ENCODE results near the gene CCNF.
"Not testable (repeated sequence)": the region's sequence is repeated elsewhere in the genome, so short reads cannot be mapped to it uniquely, and the experiment has no call there.

The CCNF gene

DNA sequence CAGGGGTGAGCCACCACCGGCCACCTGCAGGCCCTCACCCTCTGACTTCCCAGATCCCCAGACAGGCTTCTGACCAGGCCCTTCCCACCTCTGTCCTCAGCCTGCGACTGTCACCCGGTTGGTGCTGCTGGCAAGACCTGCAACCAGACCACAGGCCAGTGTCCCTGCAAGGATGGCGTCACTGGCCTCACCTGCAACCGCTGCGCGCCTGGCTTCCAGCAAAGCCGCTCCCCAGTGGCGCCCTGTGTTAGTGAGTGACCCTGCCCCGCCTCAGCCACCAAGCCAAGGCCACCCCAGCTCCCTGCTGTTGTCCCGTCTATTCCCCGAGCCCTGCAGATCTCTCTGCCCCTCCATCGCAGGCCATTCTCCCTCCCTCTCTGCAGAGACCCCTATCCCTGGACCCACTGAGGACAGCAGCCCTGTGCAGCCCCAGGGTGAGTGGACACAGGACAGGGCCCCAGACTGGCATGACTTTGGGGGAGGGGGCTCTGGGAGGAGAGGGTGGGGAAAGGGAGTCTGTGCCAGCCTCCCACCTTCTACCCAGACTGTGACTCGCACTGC, 43.7 kb downstream of the CCNF start:
- no peak for DNase-seq

DNA sequence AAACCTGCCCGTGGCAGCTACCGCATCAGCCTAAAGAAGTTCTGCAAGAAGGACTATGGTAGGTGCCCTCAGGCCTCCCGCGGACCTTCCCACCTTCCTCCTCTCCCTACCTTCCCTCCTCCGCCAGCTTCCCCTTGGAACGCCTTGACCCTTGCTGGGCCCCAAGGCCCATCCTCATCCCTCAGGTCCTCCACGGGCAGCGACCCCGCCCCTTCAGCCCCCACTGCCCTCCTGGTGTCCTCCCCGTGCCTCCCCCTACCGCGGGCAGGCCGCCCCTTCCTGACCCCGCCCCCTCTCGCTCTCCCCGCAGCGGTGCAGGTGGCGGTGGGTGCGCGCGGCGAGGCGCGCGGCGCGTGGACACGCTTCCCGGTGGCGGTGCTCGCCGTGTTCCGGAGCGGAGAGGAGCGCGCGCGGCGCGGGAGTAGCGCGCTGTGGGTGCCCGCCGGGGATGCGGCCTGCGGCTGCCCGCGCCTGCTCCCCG, 44.2 kb downstream of the CCNF start:
- peak; percentile 44 for DNase-seq

DNA sequence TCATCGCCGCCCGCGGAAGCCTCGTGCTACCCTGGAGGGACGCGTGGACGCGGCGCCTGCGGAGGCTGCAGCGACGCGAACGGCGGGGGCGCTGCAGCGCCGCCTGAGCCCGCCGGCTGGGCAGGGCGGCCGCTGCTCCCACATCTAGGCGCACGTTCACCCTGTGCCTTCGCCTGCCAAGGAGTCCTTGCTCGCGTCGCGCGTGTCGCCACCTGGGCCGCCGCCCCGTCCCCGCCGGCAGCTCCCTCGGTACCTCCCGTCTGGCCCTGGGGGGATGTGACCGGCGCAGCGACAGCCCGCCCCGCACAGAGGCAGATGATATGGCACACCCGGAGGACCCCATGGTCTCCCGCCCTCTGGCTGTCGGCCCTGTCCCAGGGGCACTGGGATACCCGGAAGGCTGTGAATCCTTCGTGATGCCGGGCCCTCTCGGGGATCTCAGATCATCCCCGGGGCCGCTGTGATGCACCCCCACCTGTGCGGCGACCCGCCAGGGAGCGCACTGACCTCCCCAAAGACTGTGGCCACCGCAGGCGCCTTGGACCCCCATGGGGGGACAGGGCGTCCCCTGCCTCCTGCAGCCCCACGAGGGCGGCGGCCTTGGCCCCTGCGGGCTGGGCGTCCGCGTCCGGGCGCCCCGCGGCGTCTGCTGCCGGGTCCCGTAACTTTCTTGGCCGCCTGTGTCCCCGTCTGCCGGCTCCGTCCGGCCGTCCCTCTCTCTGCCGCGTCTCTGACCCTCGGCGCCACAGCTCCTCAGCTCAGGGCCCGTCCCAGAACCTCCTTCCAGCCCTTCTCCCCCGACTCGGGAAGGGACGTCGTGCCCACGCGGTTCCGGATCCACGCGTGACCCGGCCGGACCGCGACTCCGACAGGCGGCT, 45.0 kb downstream of the CCNF start:
- DNase-seq: peak; percentile 68

DNA sequence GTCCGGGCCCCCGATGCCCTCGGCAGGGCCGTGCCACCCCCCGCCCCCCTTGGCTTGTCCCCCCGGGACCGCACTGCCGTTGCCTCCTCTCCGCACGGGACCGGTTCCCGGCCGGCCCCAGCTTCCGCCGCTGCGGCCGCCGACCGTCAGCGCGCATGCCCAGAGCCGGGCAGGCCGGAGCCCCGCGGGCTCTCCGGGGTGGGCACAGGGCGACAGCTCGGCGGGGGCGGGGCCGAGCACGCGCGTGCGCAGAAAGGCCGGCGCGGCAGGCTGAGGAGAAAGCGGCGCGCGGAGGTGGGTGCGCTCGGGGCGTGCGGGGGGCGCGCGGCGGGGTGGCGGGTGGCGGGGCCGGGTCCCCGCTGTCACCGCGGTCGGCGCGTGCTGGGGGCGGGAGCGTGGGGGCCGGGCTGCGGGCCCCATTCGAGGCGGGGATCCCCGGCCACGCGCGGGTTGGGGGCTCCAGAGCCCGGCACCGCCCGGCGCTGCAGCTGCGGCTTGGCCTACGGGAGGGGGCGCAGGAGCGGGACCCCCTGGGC, 45.7 kb downstream of the CCNF start, which contains the start of gene TBC1D24:
TBC1D24 (plus strand) TSS at position 251 of the 536 bp plus-strand sequence. CDS start 21,022 bp downstream, outside the sequence.
- DNase-seq: peak; percentile 80

DNA sequence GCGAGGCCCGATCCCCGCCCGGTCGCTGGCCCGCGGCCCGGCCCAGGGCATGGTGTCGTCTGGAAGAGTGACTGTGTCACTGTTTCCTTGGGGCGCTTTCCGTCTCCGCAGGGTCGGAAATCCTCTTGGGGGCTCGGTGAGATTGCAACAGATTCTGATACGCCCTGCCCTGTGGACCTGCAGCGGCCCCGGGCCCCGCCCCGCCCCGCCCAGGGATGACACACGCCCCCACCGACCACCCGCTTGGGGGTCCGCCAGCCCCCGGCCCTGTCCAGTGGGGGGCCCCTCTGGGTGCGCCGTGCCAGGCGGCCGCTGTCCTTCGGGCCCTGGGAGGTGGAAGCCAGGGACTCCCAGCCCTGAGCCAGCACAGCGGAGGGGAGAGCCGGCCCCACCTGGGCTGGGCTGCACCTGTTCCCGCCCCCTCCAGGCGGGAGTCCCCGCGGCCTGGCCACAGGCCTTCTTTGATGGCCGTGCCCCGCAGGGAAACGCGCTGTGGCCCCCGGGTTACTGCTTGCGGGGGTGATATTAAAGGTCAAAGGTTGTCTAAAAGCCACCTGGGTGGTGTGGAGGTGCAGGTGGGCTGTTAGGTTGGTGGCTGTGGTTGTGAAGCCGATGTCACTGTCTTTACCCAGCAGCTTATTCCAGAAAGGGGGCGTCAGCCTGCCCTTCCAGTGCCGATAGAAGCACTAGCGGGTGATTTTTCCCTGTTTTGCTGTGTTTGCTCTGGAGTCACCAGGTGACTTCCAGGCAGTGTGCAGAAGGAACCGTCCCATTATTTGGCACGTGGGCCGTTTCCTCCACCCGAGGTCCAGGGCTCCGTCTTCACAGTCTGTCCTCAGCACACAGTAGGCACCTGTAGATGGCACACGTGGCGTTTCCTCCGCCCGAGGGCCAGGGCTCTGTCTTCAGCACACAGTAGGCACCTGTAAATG, 46.4 kb downstream of the CCNF start:
- peak; percentile 38 for DNase-seq

DNA sequence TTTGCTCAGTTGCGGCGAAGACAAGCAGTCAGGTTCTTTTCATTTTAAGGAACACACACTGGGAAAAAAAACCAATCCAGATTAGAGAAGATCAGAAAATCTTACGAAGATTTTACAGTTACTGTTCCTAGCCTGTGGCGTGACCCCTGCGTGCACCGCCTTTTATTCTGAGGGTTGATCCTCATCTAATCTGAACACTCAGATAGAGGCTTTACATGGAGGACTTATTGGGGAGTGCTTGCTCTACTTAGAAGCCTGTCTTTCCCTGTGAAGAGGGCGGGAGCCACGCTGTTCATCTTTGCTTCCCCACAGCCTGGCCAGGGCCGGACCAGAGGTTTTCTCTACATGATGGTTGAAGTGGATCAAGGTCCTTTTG, 47.1 kb downstream of the CCNF start:
- DNase-seq: no peak

DNA sequence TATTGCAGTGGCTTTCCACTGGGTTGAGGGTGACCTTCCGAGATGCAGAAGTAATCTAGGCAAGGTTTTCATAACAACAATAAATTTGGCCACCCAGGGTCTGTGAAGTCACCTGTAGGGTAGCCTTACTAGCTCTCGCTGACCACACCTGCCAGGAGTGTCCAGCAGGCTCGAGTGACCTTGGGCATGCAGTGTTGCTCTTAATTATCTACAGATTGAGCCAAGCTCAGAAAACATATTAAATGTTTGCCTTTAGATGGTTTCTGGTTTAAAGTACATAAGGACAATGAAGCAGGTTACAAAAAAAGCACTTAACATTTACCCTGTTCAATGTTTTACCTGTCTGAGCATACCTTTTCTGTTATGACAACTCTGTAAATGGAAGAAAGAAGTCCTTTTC, 47.5 kb downstream of the CCNF start:
- DNase-seq: no peak

DNA sequence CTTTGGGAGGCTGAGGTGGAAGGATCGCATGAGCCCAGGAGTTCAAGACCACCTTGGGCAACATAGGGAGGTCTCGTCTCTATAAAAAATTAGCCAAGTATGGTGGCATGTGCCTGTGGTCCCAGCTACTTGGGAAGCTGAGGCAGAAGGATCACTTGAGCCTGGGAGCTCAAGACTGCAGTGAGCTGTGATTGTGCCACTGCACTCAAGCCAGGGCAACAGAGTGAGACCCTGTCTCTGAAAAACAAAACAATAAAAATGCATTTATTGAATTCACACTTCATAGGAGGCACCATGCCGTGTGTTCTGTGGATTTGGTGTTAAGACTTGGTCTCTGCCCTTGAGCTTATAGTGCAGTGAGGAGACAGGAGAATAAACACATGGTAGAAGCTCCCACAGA, 48.1 kb downstream of the CCNF start:
- DNase-seq: no peak

DNA sequence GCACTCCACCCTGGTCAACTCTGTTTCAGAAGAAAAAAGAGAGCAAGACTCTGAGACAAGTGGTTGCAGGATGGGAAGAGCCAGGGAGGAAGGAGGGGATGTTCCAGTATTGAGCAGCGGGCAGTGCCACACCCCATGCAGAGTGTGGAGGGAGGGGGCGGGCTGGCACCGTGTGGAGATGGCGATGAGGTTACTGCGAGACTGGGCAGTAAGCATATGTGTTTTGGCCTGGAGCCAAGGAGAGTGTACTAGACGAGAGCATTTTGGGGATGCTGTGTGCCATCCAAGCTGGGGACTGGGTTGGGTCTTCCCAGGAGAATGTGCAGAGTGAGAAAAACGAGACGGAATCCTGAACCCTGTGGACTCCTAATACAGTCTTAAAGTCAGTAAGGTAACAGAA, 49.0 kb downstream of the CCNF start:
- no peak for DNase-seq

DNA sequence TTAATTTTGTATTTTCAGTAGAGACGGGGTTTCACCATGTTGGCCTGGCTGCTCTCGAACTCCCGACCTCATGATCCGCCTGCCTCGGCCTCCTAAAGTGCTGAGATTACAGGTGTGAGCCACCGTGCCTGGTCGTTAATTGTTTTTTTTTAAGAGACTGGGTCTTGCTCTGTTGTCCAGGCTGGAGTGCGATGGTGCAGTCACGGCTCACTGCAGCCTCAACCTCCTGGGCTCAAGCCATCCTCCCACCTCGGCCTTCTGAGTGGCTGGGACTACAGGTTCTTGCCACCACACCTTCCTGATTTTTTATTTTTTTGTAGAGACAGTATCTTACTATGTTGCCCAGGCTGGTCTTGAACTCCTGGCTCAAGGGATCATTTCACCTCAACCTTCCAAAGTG, 50.7 kb downstream of the CCNF start:
- not testable (repeated sequence) for DNase-seq

DNA sequence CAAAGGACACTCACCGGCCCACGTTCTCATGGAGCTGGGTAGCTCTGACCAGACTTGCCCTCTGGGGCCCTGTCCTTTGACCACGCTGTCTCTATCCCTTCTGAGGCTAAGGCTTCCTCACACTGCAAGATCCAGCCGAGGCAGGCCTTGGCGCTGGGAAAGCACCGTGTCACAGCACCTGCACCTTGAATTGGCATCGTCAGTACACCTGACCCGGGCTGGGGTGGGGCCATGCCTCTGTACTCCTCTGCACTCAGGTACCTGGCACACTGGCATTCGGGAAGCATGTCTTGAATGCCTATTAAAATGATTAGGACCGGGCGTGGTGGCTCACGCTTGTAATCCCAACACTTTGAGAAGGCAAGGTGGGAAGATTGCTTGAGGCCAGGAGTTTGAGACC, 51.7 kb downstream of the CCNF start:
- DNase-seq: no peak

DNA sequence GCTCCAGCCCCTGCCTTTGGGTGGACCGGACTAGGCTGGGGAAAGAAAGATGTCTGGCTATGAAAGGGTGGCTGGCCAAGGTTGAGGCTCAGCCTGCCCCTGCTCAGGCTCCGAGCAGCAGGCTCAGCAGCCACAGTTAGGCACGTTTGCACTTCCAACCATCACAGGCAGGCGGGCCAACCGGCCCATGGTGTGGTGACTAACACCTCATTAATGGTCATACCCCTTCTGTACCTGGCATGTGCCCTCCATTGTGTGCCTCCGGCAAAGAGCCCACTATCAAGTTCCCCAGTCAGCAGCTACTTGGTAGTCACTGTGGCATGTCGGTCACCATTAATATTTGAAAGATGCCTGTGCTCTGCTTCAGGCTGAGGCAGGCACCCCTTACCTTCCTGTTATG, 52.4 kb downstream of the CCNF start:
- no peak for DNase-seq

DNA sequence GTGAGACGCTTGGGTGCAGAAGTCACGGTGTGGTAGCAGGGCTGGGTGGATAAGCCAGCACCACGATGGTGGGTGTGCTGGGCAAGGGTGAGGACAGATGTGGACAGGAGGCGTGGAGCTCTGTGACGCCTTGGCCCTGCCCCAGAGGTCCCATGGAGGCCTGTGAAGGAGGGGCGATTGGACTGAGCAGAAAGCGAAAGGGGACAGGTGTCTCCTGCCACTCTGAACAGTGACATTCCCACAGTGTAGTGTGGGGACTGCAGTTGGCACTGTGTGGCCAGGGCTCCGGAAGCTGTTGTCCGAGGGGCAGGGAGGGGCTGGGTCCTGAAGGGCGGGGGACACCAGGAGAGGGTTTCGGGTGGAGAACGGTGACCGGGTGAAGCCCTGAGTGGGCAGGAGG, 53.0 kb downstream of the CCNF start:
- no peak for DNase-seq

DNA sequence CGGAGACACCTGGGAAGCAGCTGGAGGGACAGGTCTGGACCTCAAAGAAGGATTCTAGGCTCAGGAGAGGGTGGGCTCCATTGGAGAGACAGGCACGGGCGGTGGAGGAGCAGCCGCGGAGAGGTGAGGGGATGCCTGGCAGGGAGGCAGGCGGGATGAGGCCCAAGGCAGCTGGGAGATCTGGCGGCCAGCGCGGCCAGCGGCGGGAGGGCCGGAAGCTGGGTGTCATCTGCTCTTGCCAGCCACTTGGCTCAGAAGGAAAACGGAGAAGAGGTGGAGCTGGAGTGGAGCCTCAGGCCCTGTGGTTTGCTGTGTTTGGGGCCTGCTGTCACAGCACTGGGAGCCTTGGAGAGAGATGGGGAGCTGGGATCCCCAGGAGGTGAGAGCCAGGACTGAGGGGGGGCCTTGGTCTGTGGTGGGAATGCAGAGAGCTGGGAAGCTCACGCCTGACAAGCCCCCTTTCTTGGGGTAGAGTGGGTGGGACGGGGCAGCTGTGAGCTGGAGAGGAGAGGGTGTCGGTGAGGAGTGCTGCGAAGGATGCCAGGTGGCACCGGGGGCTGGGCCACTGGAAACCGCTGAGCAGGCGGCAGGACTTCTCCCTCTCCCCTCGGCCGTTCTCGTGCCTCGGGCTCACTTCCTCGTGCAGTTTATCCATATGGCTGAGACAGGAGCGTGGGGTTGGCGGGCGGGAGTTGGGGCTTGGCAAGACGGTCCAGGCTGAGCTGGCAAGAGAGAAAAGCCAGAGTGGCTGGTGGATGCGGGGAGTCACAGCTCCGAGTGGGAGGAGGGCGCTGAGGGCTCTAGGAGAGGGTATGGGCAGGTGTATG, 53.7 kb downstream of the CCNF start:
- DNase-seq: no peak

DNA sequence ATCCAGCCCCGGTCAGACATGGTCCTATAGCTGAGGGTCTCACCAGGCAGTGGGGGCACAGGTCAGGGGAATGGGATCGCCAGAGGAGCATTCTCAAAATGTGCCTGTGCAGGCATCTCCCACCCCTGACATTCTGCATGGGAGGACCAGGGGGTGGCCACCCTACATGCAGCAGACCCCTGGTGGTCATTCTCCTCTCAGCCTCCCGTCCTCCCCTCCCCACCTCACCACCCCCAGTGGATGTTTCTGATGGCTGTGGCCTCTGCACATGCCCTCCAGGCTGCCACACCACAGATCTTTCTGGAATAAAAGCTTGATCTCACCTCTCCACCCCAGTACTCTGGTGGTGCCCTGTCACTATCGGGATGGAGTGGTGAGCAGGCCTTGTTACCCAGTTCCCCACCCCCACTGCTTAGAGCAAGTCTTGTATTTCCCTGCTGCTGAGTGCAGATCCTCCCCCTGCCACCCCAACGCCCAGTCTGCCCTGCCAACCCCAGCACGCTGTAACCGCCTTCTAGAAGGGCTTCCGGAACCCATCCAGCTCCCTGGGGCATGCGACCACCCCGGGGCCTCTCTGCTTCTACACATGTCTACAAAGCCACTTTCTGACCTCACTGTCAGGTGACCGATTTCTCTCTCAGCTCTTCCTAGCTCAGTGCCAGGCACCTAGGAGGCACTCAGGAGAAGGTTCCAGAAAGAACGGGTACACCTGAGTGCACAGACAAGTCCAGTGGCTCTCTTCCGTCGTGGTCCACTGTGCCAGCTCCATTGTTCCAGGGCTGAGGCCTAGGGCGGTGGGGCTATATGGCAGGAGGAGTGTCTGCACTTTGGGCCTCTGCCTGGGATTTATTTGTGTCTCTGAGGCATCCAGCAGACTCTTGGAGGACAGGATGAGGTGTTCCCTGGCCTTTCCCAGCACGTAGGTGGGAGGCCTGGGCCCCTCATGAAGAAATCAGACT, 55.0 kb downstream of the CCNF start:
- no peak for DNase-seq

DNA sequence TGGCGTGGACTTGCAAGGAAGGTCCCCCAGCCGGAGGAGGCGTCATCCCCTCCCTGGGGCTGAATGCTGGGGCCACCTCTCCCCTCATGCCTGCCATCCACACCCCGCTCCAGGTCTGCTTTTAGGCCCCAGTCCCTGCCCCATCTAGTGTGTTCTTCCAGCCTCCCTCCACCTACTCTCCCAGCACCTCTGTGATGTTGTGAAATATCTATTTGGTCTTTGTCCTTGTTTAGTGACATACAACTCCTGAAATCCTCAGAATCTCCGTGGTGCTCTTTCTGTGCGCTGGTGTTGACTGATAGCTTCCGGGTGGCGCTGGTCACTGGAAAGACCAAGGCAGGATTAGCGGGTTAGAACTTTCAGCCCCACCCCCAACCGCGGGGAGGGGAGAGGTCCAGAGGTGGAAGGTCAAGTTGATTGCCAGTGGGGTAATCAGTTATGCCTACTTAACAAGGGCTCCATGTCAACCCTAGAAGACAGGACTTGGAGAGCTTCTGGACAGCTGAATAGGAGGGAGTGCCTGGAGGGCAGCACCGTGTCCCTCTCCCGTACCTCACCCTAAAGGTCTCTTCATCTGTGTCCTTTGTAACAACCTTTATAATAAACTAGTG, 55.8 kb downstream of the CCNF start:
- DNase-seq: no peak

DNA sequence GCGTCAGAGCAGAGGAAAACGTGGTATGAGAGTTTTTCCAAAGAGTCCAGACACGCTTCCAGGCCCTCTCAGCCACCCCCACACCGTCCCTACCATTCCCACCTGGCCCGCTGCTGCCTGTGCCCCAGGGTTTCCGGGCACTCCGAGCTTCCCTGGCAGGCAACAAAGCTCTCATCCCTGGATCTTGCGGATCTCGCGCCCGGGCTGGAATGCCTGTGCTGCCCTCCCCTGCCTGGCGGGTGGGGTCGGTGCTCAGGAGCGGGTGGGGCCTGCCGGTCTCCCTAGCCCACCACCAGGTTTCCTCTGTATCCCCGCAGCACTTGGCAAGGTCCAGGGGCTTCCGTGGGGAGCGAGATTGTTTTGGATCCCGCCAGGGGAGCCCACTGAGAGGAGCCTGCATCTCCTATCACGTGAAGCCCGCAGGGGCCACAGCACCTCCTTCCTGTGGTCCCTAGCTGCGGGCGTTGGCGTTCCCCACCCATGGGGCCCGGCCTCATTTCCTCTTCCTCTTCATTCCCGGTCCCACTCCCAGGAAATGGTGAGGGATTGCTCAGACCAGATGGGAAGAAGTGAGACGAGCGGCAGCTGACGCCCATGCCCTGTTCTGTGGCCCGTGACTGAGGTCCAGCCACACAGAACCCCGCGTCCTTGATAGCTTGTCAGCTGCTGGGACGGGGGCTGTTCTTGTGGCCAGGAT, 56.7 kb downstream of the CCNF start:
- DNase-seq: no peak

DNA sequence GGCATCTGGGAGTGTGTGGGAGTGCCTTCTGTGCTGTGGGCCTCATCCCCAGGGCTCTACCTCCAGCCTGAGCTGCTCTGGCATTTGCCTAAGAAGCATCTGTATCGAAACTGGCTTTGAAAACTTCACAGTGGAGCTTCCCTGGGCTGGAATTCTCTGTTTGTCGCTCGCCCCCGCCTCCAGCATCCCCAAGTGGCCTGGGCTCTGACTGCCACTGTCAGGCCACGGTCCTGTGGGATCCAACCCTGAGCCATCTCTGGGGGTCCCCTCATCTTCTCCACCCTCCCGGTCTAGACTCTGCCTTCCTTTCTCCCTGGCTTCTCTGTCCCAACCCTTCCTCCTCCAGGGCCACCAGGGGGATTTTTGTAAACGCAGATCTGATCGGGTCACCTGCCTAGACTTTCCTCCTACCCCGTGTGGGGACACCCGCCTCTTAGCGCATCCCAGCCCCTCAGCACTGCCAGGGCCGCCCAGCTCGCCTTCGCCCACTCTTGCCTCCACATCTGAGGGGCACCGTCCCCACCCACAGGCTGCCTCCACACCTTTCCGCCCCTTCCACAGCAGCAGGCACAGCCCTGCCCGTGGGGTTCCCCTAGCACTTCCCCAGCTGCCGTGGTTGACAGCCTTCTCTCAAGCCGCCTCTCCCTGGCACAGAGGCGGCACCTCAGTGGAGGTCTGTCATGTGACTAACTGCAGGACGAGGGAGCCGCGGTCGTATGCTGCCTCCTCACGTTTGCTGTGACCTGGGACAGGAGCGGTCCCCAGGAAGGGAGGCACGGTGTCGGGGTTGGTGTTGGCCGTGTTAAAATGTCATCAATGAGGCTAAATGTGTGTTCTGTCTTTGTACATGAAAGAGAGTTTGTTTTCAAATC, 57.6 kb downstream of the CCNF start:
- peak; percentile 76 for DNase-seq

DNA sequence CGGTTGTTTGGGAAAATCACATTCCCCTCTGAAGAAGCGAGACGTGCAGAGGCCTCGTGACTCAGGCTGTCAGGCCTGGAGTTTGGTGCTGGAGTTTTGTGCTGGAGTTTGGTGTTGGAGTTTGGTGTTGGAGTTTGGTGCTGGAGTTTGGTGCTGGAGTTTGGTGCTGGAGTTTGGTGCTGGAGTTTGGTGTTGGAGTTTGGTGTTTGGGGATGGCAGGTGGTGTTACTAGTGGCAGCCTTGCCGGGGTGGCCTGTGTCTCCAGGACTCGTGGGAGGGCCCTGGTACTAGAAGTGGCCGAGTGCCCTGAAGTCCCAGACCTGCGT, 58.2 kb downstream of the CCNF start:
- DNase-seq: no peak

Measured in activated naive CD4-positive, alpha-beta T cell treated with anti-CD3 and anti-CD28 coated beads, Interleukin-2, amount 50 U/mL, for 16 hours (primary cell).